NCI-H345 treated with DMSO at 0.1 percent for 48 hours (cell line): ENCODE data around the gene SLC39A13.

Experiments
- DNase-seq: peaks from one replicate; lab custom pipeline; 2025; ENCODE audit not compliant: unreplicated experiment; lab: John Stamatoyannopoulos, UW

The SLC39A13 gene

DNA sequence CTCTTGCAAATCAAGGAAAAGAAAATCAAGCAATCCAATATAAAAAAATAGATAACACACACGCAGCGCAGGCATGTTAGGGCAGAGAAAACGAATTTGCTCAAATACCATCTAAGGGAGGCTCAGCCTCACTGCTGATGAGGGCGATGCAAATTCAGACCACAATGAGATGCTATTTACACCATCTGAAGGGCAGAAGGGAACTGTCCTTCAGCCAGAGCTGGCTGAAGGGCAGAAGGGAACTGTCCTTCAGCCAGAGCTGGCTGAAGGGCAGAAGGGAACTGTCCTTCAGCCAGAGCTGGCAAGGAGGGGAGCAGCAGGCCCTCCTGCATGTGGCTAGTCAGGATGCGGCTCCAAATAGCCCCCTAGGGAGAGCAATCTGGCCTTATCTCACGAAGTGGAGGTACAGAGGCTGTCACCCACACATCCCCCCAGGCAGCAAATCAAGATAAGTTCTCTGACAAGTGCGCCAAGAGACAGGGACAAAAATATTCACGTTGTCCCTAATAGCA lies 7.6 kb upstream of the SLC39A13 start:
- DNase-seq: no peak

DNA sequence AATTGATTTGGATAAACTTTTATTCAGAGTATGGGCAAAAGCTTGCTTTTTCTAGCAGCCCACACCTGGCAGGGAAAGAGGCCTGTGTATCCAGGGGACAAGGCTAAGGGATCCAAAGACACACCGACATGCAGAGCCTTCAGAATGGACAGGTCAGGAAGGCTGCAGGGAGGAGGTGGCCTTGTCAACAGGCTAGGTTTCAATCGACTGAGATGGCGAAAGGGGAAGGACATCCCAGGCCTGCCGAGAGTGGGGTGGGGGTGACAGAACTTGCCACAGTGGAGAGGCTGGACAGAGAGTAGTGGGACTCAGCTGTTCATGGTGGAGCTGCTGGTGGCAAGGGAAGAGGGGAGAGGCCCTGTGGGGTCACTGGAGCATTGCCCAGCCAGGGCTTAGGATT lies 5.3 kb upstream of the SLC39A13 start:
- DNase-seq: no peak

DNA sequence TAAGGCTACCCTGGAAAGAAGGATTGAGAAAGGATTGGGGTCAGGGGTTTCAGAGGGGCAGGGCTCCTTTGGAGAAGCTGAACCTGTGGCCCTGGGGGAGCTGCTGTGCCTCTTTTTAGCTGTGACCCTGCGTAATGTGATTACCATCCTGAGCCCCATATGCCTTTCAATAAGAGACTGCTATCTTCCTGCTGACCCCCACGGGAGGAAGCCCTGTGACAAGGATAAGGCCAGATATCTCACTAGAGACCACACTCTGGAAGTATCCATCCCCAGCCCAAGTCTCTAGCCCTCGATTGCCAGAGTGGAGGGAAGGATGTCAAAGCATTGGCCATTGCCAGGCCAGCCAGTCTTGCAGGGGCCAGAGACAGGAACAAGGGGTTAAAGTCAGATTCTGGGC lies 4.8 kb upstream of the SLC39A13 start:
- no peak for DNase-seq

- no peak for DNase-seq
Observed at GRCh38 chr11:47406896-47407745, 1.3 kb upstream of the SLC39A13 start.

DNA sequence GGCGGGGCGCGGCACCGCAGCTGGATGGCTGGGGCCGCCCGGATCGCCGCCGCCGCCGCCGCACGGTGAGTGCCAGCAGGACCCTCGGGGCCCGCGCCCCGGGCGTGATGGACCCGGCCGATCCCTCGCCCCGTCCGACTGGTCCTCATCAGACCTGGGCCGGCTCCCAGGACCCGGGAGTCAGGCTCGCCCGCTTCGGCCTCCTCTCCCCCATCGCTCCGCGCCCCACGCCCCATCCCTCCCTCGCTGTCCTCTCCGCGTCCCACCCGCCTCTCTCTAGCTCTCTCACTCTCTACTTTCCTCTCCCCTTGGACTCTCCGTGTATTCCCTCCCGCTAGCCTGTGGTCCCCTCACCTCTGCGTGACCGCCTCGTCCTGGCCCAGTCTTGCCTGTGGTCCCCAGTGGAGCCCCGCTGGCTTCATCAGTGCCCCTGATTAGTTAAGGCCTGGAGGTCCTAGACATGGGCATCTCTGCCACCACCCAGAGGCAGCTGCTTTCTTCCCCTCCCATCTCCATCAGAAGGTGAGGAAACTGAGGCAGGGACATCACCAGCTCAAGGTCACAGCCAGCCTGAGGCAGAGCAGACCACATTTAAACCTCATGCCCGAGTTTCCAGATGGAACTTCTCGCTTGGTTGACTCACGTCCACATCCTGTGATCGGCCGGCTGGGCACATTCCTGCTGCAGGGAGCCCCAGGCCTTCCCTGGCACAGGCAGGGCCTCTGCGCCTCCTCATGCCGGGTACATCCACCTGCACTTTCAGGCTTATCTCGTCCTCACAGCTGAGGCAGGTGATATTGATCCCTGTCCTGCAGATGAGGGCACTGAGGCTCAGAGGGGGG lies 429 bp downstream of the SLC39A13 start:
- DNase-seq: no peak

GRCh38 chr11:47409440-47410369 lies 1.3 kb downstream of the SLC39A13 start:
- DNase-seq: no peak

DNA sequence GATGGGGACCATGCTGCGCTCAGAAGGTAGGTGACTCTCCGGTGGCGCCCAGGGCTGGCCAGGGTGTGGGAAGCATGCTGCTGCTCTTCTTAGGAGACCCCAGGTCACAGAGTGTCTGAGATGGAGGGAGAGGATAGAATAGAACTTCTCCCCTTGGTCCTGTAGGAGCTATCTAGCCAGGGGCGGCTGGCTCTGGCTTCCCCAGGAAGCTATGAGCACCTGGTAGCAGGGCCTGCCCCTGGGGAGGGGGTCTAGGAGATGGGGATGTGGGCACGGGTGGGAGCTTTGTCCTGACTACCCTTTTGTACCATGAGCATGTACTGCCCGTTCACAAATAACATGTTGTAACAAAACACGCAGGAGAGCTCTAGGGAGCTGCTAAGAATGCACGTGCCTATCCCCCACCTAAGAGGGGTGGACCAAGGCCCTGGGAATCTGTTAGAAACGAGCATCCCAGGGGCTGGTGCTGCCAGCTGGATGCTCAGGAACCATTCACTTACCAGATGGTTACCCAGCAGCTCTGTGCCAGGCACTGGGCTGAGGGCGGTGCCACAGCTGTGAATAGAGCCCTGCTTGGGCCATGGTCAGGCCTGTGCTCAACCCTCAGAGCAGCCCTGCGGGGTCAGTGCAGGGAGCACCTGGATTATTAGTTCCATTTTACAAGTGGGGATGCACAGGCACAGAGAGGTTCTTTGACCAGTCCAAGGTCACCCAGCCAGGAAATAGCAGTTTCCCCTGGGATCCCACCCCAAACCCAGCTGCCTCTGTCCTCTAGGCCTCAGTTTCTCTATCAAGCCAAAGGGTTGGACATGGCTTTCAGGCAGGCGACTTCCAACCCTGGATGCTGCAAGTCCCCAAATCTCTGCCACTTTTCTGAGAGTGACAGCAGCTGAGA lies 2.2 kb downstream of the SLC39A13 start:
- no peak for DNase-seq

DNA sequence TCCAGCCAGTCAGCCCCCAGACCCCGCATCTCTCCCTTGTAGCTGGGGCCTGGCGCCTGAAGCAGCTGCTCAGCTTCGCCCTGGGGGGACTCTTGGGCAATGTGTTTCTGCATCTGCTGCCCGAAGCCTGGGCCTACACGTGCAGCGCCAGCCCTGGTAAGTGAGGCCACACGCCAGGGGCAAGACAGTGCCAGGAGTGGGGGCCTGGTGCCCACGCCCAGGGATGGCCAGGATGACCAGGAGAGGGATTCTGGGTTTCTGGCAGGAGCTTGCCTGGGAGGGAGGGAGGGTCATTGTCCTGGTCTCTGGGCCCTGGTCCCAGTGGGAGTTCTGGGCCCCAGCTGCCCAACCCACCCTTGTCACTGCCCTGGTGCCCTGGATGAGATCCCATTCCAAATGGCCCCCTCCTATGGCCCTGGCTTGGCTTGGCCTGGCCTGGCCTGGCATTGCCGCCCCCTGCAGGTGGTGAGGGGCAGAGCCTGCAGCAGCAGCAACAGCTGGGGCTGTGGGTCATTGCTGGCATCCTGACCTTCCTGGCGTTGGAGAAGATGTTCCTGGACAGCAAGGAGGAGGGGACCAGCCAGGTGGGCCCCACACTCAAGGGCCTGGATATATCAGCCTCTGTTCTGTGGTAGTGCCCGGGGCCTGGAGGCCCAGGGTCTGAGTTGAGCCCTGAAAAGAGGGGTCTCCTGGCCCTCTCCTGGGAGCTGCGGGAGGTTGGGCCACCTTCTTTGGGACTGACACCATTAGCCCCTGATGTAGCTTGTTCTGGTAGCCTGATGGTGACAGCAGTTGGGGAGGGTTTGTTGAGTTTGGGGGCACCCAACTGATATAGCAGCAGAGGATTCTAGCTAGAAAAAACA lies 3.7 kb downstream of the SLC39A13 start:
- DNase-seq: no peak

DNA sequence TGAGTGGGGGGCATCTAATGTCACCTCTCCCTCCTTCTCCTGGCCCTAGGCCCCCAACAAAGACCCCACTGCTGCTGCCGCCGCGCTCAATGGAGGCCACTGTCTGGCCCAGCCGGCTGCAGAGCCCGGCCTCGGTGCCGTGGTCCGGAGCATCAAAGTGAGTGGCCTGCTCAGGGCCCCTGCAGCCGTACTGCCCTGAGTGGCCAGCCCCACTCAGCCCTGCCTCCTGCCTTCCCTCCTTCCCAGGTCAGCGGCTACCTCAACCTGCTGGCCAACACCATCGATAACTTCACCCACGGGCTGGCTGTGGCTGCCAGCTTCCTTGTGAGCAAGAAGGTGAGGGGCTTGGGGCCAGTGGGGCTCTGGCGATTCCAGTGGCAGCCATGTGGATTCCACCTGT lies 5.0 kb downstream of the SLC39A13 start:
- no peak for DNase-seq

- no peak for DNase-seq
Observed at GRCh38 chr11:47413908-47414684, 5.7 kb downstream of the SLC39A13 start.

GRCh38 chr11:47414685-47415070 lies 6.3 kb downstream of the SLC39A13 start:
- no peak for DNase-seq

- DNase-seq: no peak
Observed at GRCh38 chr11:47415091-47415854, 6.9 kb downstream of the SLC39A13 start.

- DNase-seq: no peak
Observed at GRCh38 chr11:47415949-47416472, 7.6 kb downstream of the SLC39A13 start.

GRCh38 chr11:47417712-47418111 lies 9.3 kb downstream of the SLC39A13 start:
- no peak for DNase-seq

GRCh38 chr11:47418454-47419259 lies 10.3 kb downstream of the SLC39A13 start:
- DNase-seq: no peak

GRCh38 chr11:47425611-47426010 lies 17.2 kb downstream of the SLC39A13 start:
- no peak for DNase-seq
